ENCODE data around the gene SLAMF8.

- TF ChIP-seq POLR2A (IDR thresholded peaks at IDR 0.05; ENCODE audit: low read length): no peak
- no peak for TF ChIP-seq GATA1 (IDR thresholded peaks at IDR 0.05; ENCODE audit: low read depth, low read length)
These were observed 39.7 kb upstream of the SLAMF8 start for GRCh38 chr1:159786966-159787365.

Data from erythroblast (primary cell).